Endothelial cell of umbilical vein (primary cell): ENCODE measurements around the gene PNPLA2. TPM values are rescaled to one million over a fixed set of nuclear protein-coding genes. Genes with fewer than 3 reads are reported as not detected.

Source experiments
- BruUV-seq: library from RNA; stranded (reverse); fragments of 400-500 nt; replicated peaks from 2 replicates; lab custom pipeline; 2021; lab: Mats Ljungman, UMichigan
- CTCF ChIA-PET: fragments of 300-600, 350-600 bp; sonication (Branson Sonifier 250); formaldehyde crosslinking; loops from one replicate; lab custom pipeline; 2021; ENCODE audit warnings: antibody characterized with exemption, inconsistent platforms; lab: Charles Lee
- POLR2A ChIA-PET: fragments of 300-600, 350-600 bp; sonication (Branson Sonifier 250); formaldehyde crosslinking; loops from one replicate; lab custom pipeline; 2021; ENCODE audit warnings: antibody characterized with exemption, inconsistent platforms; lab: Charles Lee
- DNase-seq: peaks from one replicate; pipeline ENCODE4 v3.0.0-alpha.2; 2011; ENCODE audit warnings: low read depth, low spot score
- FAIRE-seq: peaks from 2 replicates; lab custom pipeline; 2011; peaks lifted over from hg19 to GRCh38; lab: Jason Lieb, UNC
- H2AFZ ChIP-seq: 2 replicates; pipeline ENCODE4 v1.6.0; 2012; ENCODE audit warnings: low read depth, low read length, control low read depth, inconsistent platforms
- H3K27ac ChIP-seq: 2 replicates; pipeline ENCODE4 v1.5.1; 2011; ENCODE audit warnings: low read depth, mild to moderate bottlenecking, control low read depth, low read length, moderate library complexity; ENCODE audit not compliant: insufficient read depth
- H3K27me3 ChIP-seq, 2 experiments: 2 replicates each; pipeline versions ENCODE4 v1.6.0 to v1.6.1; 2011; ENCODE audit warnings: low read length in 2 of 2, mixed read lengths in 1 of 2; ENCODE audit not compliant: control insufficient read depth in 2 of 2, insufficient read depth in 2 of 2
- H3K36me3 ChIP-seq, 2 experiments: 2 replicates in 1 of 2; 3 replicates in 1 of 2; pipeline ENCODE4 v1.5.1; 2011; ENCODE audit warnings: low read length in 2 of 2, mild to moderate bottlenecking in 1 of 2, moderate library complexity in 1 of 2; ENCODE audit not compliant: control insufficient read depth in 2 of 2, insufficient read depth in 2 of 2; ENCODE audit errors: extremely low read depth in 1 of 2
- H3K4me1 ChIP-seq: 3 replicates; pipeline ENCODE4 v1.5.1; 2011; ENCODE audit warnings: mild to moderate bottlenecking, low read length; ENCODE audit not compliant: control insufficient read depth, insufficient read depth; ENCODE audit errors: extremely low read depth
- H3K4me2 ChIP-seq: 2 replicates; pipeline ENCODE4 v1.6.1; 2011; ENCODE audit warnings: low read length, control low read depth, mixed read lengths; ENCODE audit not compliant: insufficient read depth
- H3K4me3 ChIP-seq, 3 experiments: fragments of 200-600 bp in 1 of 3; sonication (generic), shearing (Covaris generic) in 1 of 3; replicated peaks in 1 of 3; 2 replicates each; pipeline ENCODE4 v1.5.1; 2011 to 2016; ENCODE audit warnings: control low read depth in 3 of 3, low read length in 3 of 3, mild to moderate bottlenecking in 2 of 3, inconsistent platforms in 1 of 3, low read depth in 1 of 3, moderate library complexity in 1 of 3; ENCODE audit not compliant: insufficient read depth in 1 of 3
- H3K79me2 ChIP-seq: 2 replicates; pipeline ENCODE4 v1.6.0; 2012; ENCODE audit warnings: low read length, inconsistent platforms; ENCODE audit not compliant: control insufficient read depth, insufficient read depth
- H3K9ac ChIP-seq: replicated peaks from 2 replicates; pipeline ENCODE3; 2011; ENCODE audit warnings: low read length, control low read depth; ENCODE audit not compliant: insufficient read depth; ENCODE audit errors: extremely low read depth
- H3K9me1 ChIP-seq: replicated peaks from 3 replicates; pipeline ENCODE4 v1.6.0; 2011; ENCODE audit warnings: mild to moderate bottlenecking, low read length; ENCODE audit not compliant: control insufficient read depth, insufficient read depth; ENCODE audit errors: extremely low read depth
- H3K9me3 ChIP-seq: replicated peaks from 2 replicates; pipeline ENCODE4 v1.5.1; 2012; ENCODE audit warnings: low read length, inconsistent platforms; ENCODE audit not compliant: control insufficient read depth, insufficient read depth
- H4K20me1 ChIP-seq: replicated peaks from 2 replicates; pipeline ENCODE3; 2011; ENCODE audit warnings: mild to moderate bottlenecking, low read length; ENCODE audit not compliant: control insufficient read depth, insufficient read depth; ENCODE audit errors: extremely low read depth
- EZH2 ChIP-seq: IDR thresholded peaks from 2 replicates; pipeline ENCODE4 v1.6.1; 2012; ENCODE audit warnings: borderline replicate concordance, low read depth, mild to moderate bottlenecking, moderate library complexity, low read length, inconsistent platforms; ENCODE audit not compliant: severe bottlenecking
- FOS ChIP-seq: IDR thresholded peaks from 2 replicates; pipeline ENCODE4 v1.6.1; 2011; ENCODE audit warnings: mild to moderate bottlenecking, low read length, moderate library complexity, borderline replicate concordance; ENCODE audit not compliant: insufficient read depth
- GATA2 ChIP-seq: IDR thresholded peaks from 2 replicates; pipeline ENCODE4 v1.7.0; 2011; ENCODE audit warnings: low read depth, mild to moderate bottlenecking, moderate library complexity, mixed read lengths, low read length; ENCODE audit not compliant: insufficient read length, insufficient read depth
- JUN ChIP-seq: IDR thresholded peaks from 2 replicates; pipeline ENCODE4 v1.6.1; 2011; ENCODE audit warnings: borderline replicate concordance, low read depth; ENCODE audit not compliant: insufficient read length, insufficient read depth
- MYC ChIP-seq: IDR thresholded peaks from one replicate; pipeline ENCODE4 v1.6.1; 2011; ENCODE audit warnings: mild to moderate bottlenecking, low read depth, low read length
- POLR2A ChIP-seq: IDR thresholded peaks from 2 replicates; pipeline ENCODE4 v1.6.1; 2012; ENCODE audit warnings: low read depth, mild to moderate bottlenecking, control low read depth, low read length
- POLR2AphosphoS5 ChIP-seq: IDR thresholded peaks from 2 replicates; pipeline ENCODE4 v1.6.1; 2012; ENCODE audit warnings: low read depth, mild to moderate bottlenecking, control low read depth, low read length, moderate library complexity; ENCODE audit not compliant: insufficient read depth
- dilution Hi-C: fragments of 300-500 bp; cut with MboI; formaldehyde crosslinking; loops from one replicate; pipeline ENCODE4 v1.15.0; 2019; ENCODE audit warnings: low sequenced_read_pairs; ENCODE audit not compliant: extremely low pct_ligation_motif_present
- intact Hi-C: fragments of 100-400 bp; cut with micrococcal nuclease; formaldehyde crosslinking; loops from one replicate; pipeline ENCODE4 v1.10.0; 2022
- polyA plus RNA-seq, 4 experiments: library from polyadenylated mRNA; depleted of rRNA in 3 of 4; stranded (reverse) in 3 of 4; unstranded in 1 of 4; fragments of >200 nt; gene quantifications; 2 replicates each; pipeline versions ENCODE4 v1.2.1 to v1.2.3, GENCODE V29; 2011 to 2012; ENCODE audit warnings: missing spikeins in 1 of 4
- total RNA-seq: library from RNA; stranded (reverse); gene quantifications from 2 replicates; pipeline ENCODE4 v1.2.3, GENCODE V29; 2021
- TF ChIP-seq, protein P1 (sequence below): IDR thresholded peaks from 2 replicates; pipeline ENCODE4 v1.6.1; 2011; ENCODE audit not compliant: insufficient read depth, insufficient read length
- TF ChIP-seq, protein P2 (sequence below), 2 donors: IDR thresholded peaks; 1 replicate in 1 of 2; 2 replicates in 1 of 2; pipeline ENCODE4 v1.5.1; 2011; ENCODE audit warnings: low read length in 2 of 2, mild to moderate bottlenecking in 2 of 2, moderate library complexity in 2 of 2, control low read depth in 1 of 2, inconsistent platforms in 1 of 2, low read depth in 1 of 2; ENCODE audit not compliant: insufficient read depth in 1 of 2; ENCODE audit errors: extremely low read depth in 1 of 2

PNPLA2 gene
- total and polyA plus RNA-seq, 2 donors (not counting 3 experiments of a cell fraction or from before 2014, with no cell fraction given), result 73.1 to 75.6 TPM

DNA sequence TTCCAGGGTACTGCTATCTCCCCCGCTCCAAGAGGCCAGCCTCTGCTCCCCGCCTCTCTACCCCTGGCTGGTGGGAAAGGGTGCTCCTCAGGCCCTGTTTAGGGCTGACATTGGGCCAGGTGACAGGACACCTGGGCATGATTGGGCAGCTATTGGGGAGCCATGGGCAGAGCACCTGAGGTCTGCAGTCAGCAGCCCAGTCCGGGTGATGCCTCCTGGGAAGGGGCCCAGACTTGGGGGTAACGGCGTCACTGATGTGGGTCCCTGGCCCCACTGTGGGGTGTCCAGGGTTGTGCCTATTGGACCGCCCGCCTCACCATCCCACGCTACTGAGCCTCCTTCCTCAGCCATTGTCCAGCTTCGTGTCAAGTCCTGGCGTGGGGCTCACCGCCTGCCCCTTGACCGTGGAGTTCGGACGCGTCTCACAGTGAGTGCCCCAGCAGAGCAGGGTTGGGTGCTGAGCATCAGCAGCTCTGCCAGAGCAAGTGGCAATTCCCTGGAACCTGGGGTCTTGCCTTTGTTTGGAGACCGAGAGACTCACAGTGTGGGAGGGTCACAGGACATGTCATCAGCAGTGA is 38.7 kb upstream of the PNPLA2 start:
- FAIRE-seq (no peak), DNase-seq (no peak)
- POLR2A ChIA-PET, result no interaction called here
- Histone ChIP-seq H3K27me3 (no peaks in the 10 kb centered on the region), H3K27ac (no peak overlapping the region), H3K9ac (no peak overlapping the region), H3K4me1 (peaks cover 19% of the 10 kb centered on the region), H3K9me3 (no peaks in the 10 kb centered on the region), H3K9me1 (no peaks in the 10 kb centered on the region), H2AFZ (no peak overlapping the region), H3K4me2 (no peak overlapping the region), H3K4me3 (no peak overlapping the region), H3K79me2 (peaks cover 34% of the 10 kb centered on the region), H4K20me1 (no peaks in the 10 kb centered on the region), H3K36me3 (no peaks in the 10 kb centered on the region)
- CTCF ChIA-PET, result no interaction called here
- no TSS peak for BruUV-seq
- intact Hi-C loops, result no loop called here
- TF ChIP-seq GATA2 (no peak), POLR2A (no peak), POLR2AphosphoS5 (no peak), MYC (no peak), JUN (no peak), FOS (no peak), EZH2 (no peak)
- TF ChIP-seq, protein P1, sequence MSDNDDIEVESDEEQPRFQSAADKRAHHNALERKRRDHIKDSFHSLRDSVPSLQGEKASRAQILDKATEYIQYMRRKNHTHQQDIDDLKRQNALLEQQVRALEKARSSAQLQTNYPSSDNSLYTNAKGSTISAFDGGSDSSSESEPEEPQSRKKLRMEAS, result no peak
- TF ChIP-seq, protein P2, sequence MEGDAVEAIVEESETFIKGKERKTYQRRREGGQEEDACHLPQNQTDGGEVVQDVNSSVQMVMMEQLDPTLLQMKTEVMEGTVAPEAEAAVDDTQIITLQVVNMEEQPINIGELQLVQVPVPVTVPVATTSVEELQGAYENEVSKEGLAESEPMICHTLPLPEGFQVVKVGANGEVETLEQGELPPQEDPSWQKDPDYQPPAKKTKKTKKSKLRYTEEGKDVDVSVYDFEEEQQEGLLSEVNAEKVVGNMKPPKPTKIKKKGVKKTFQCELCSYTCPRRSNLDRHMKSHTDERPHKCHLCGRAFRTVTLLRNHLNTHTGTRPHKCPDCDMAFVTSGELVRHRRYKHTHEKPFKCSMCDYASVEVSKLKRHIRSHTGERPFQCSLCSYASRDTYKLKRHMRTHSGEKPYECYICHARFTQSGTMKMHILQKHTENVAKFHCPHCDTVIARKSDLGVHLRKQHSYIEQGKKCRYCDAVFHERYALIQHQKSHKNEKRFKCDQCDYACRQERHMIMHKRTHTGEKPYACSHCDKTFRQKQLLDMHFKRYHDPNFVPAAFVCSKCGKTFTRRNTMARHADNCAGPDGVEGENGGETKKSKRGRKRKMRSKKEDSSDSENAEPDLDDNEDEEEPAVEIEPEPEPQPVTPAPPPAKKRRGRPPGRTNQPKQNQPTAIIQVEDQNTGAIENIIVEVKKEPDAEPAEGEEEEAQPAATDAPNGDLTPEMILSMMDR (IDR thresholded peaks at IDR 0.05; ENCODE audit: extremely low read depth in 1 of 2, insufficient read depth in 1 of 2, low read depth in 1 of 2, low read length in 2 of 2), result no peak
- dilution Hi-C loops, result no loop called here
